ENCODE measurements around the gene RSF1.

The RSF1 gene

GRCh38 chr11:77748266-77748665 lies 72.3 kb downstream of the RSF1 start:
- DNase-seq (ENCODE audit: low spot score), result no peak

GRCh38 chr11:77747381-77747969 lies 73.0 kb downstream of the RSF1 start:
- no peak for DNase-seq (ENCODE audit: low spot score)

- no peak for DNase-seq (ENCODE audit: low spot score)
Observed at GRCh38 chr11:77736473-77736872, 84.0 kb downstream of the RSF1 start.

- DNase-seq (ENCODE audit: low spot score), result no peak
Observed at GRCh38 chr11:77734890-77735289, 85.6 kb downstream of the RSF1 start.

- no peak for DNase-seq (ENCODE audit: low spot score)
Observed at GRCh38 chr11:77732143-77732542, 88.4 kb downstream of the RSF1 start.

GRCh38 chr11:77730789-77731188 lies 89.7 kb downstream of the RSF1 start:
- no peak for DNase-seq (ENCODE audit: low spot score)

GRCh38 chr11:77729063-77729462 lies 91.5 kb downstream of the RSF1 start:
- no peak for DNase-seq (ENCODE audit: low spot score)

- no peak for DNase-seq (ENCODE audit: low spot score)
Observed at GRCh38 chr11:77728203-77728786, 92.2 kb downstream of the RSF1 start.

- no peak for DNase-seq (ENCODE audit: low spot score)
Observed at GRCh38 chr11:77726524-77726923, 94.0 kb downstream of the RSF1 start.

- no peak for DNase-seq (ENCODE audit: low spot score)
Observed at GRCh38 chr11:77725433-77725832, 95.1 kb downstream of the RSF1 start.

- DNase-seq (ENCODE audit: low spot score), result no peak
Observed at GRCh38 chr11:77724636-77725035, 95.9 kb downstream of the RSF1 start.

- no peak for DNase-seq (ENCODE audit: low spot score)
Observed at GRCh38 chr11:77723024-77723423, 97.5 kb downstream of the RSF1 start.

- DNase-seq (ENCODE audit: low spot score), result no peak
Observed at GRCh38 chr11:77710358-77710757, 110.2 kb downstream of the RSF1 start.

GRCh38 chr11:77705876-77706579 lies 114.5 kb downstream of the RSF1 start:
- no peak for DNase-seq (ENCODE audit: low spot score)

- DNase-seq (ENCODE audit: low spot score), result peak; percentile 56
Observed at GRCh38 chr11:77705195-77705875, 115.2 kb downstream of the RSF1 start.

GRCh38 chr11:77704029-77704428 lies 116.5 kb downstream of the RSF1 start:
- DNase-seq (ENCODE audit: low spot score), result no peak

- DNase-seq (ENCODE audit: low spot score), result no peak
Observed at GRCh38 chr11:77699425-77699824, 121.1 kb downstream of the RSF1 start.

- no peak for DNase-seq (ENCODE audit: low spot score)
Observed at GRCh38 chr11:77698896-77699295, 121.6 kb downstream of the RSF1 start.

GRCh38 chr11:77697865-77698264 lies 122.7 kb downstream of the RSF1 start:
- DNase-seq (ENCODE audit: low spot score), result no peak

GRCh38 chr11:77695417-77695816 lies 125.1 kb downstream of the RSF1 start:
- DNase-seq (ENCODE audit: low spot score), result no peak

GRCh38 chr11:77690649-77691048 lies 129.9 kb downstream of the RSF1 start:
- DNase-seq (ENCODE audit: low spot score), result no peak

- no peak for DNase-seq (ENCODE audit: low spot score)
Observed at GRCh38 chr11:77687088-77687487, 133.4 kb downstream of the RSF1 start.

- no peak for DNase-seq (ENCODE audit: low spot score)
Observed at GRCh38 chr11:77677138-77677537, 143.4 kb downstream of the RSF1 start.
